Smooth muscle cell of the coronary artery (primary cell): Measurements from ENCODE around the gene IL2. TPM values are rescaled to one million over a fixed set of nuclear protein-coding genes. Genes with fewer than 3 reads are reported as not detected.

Experiments used
- total RNA-seq: library from RNA; depleted of rRNA; stranded (reverse); fragments of >200 nt; gene quantifications from 2 replicates; pipeline ENCODE4 v1.2.3, GENCODE V29; 2014; ENCODE audit warnings: low replicate concordance

Gene IL2
- total RNA-seq, result not detected in 2 replicates

DNA sequence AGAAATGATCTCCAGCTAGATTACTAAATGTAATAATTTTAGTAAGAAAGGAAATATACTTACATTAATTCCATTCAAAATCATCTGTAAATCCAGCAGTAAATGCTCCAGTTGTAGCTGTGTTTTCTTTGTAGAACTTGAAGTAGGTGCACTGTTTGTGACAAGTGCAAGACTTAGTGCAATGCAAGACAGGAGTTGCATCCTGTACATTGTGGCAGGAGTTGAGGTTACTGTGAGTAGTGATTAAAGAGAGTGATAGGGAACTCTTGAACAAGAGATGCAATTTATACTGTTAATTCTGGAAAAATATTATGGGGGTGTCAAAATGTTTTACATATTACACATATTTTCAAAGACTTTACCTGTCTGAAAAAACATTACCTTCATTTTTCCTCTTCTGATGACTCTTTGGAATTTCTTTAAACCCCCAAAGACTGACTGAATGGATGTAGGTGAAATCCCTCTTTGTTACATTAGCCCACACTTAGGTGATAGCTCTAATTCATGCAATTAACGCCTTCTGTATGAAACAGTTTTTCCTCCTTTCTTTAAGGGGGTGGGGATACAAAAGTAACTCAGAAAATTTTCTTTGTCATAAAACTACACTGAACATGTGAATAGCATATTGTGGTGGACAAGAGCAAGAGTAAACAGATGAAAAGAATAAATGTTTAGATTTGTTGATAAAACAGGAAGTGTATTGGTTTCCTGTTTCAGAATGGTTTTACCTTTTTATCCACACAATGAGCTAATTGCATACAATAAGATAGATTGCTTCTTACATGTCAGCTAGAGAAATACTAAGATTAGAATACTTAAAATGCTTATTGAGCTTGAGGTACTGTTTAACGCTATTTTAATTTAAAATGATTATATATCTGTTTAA lies at the start of gene IL2:
Gene IL2 (minus strand): TSS at position 495 of the 886 bp plus-strand sequence. CDS start 285 bp downstream, at position 210.

Other genes starting within 250 kb of the IL2 start
- gene ADAD1, start 77.7 kb downstream of the IL2 start, total RNA-seq, result not detected in 2 replicates
- not detected in 2 replicates for gene IL21, start 164.3 kb upstream of the IL2 start, total RNA-seq